Vagina (tissue), 2 donors: ENCODE data around the gene TBC1D8B.
"Not testable (repeated sequence)": the region's sequence is repeated elsewhere in the genome, so short reads cannot be mapped to it uniquely, and the experiment has no call there.

Experiments used
- POLR2A ChIP-seq, 2 donors: fragments of 450-650 bp; IDR thresholded peaks; one replicate each; pipeline ENCODE4 v1.6.1; 2017; ENCODE audit warnings: antibody characterized with exemption in 2 of 2, mild to moderate bottlenecking in 2 of 2, moderate library complexity in 2 of 2
- TF ChIP-seq, protein P1 (sequence below), 3 experiments: fragments of 450-650 bp in 2 of 3; fragments of 200-600 bp in 1 of 3; sonication (generic) in 1 of 3; IDR thresholded peaks; one replicate each; pipeline ENCODE4 v1.5.1; 2017 to 2019; ENCODE audit warnings: antibody characterized with exemption in 3 of 3, mild to moderate bottlenecking in 2 of 3, moderate library complexity in 2 of 3

DNA sequence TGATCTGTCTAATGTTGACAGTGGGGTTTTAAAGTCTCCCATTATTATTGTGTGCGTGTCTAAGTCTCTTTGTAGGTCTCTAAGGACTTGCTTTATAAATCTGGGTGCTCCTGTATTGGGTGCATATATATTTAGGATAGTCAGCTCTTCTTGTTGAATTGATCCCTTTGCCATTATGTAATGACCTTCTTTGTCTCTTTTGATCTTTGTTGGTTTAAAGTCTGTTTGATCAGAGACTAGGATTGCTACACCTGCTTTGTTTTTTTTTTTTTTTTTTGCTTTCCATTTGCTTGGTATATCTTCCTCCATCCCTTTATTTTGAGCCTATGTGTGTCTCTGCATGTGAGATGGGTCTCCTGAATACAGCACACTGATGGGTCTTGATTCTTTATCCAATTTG is 33.2 kb upstream of the TBC1D8B start:
- TF ChIP-seq, protein P1, sequence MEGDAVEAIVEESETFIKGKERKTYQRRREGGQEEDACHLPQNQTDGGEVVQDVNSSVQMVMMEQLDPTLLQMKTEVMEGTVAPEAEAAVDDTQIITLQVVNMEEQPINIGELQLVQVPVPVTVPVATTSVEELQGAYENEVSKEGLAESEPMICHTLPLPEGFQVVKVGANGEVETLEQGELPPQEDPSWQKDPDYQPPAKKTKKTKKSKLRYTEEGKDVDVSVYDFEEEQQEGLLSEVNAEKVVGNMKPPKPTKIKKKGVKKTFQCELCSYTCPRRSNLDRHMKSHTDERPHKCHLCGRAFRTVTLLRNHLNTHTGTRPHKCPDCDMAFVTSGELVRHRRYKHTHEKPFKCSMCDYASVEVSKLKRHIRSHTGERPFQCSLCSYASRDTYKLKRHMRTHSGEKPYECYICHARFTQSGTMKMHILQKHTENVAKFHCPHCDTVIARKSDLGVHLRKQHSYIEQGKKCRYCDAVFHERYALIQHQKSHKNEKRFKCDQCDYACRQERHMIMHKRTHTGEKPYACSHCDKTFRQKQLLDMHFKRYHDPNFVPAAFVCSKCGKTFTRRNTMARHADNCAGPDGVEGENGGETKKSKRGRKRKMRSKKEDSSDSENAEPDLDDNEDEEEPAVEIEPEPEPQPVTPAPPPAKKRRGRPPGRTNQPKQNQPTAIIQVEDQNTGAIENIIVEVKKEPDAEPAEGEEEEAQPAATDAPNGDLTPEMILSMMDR (IDR thresholded peaks at IDR 0.05) = not testable (repeated sequence)
- not testable (repeated sequence) for TF ChIP-seq POLR2A (IDR thresholded peaks at IDR 0.05)
